ENCODE measurements around the gene PUS3. TPM values are rescaled to one million over a fixed set of nuclear protein-coding genes. Genes with fewer than 3 reads are reported as not detected.

Gene PUS3, protein sequence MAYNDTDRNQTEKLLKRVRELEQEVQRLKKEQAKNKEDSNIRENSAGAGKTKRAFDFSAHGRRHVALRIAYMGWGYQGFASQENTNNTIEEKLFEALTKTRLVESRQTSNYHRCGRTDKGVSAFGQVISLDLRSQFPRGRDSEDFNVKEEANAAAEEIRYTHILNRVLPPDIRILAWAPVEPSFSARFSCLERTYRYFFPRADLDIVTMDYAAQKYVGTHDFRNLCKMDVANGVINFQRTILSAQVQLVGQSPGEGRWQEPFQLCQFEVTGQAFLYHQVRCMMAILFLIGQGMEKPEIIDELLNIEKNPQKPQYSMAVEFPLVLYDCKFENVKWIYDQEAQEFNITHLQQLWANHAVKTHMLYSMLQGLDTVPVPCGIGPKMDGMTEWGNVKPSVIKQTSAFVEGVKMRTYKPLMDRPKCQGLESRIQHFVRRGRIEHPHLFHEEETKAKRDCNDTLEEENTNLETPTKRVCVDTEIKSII
- 7.6 and 9.6 TPM in 2 replicates for total RNA-seq (2014; rRNA removed; shearing (Covaris generic))

DNA sequence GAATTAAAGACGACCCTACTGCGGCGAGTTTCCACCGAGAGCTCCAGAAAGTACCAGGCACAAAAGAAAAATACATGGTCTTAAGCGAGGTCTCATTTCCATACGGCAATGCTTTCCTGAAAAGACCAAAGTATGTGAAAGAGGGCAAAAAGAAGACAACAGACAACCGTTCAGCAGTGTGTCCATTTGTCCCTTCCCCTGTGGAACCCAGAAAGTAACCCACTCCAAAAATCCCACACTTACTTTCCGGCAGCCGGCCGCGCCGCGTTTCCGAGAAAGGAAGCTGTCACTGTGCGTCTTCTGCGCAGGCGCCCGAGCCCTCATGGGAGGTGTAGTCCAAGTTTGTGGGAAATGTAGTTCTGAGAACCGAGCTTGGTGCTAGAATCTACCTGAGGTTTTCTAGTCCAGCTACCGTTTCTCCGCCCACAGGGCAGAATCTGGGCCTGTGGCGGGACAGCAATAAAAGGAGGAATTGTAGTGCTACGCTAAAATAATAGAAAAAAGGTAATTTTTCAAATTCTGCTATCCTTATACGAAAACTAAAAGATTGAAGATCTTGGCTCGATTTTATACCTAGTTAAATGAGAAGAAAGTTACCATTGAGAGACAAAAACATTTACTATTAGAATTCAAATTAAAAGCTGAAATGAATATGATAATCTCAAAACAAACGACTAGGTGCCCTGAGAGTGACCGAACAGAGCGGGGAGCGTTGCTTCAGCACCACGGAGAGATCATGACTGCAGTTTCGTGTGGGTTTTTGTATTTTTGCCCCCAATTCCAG is at the start of gene PUS3:
Gene PUS3, minus strand, starts transcription at position 280 of the 784 bp plus-strand sequence. CDS start 6,922 bp downstream, outside the sequence.
- peak; percentile 91 for DNase-seq (ENCODE audit: low spot score)

DNA sequence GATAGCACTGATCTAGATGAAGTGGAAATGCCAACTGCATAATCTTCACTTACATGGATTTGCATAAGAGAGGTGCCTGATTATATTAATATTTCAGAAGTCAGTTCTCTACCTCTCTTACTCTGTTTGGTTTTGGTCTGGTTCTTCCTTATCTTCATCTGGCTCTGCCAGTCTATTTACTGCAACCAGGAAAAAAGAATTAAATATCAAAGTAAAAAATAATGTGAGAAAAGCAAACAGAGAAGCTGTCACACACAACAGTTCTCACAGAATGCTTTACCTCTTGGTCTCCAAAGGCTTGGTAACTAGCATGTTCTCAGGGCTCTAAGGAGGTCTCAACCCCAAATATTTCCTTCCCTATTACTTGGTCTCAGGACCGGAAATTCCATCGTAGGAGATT is 49.6 kb upstream of the PUS3 start:
- DNase-seq (ENCODE audit: low spot score) = peak; percentile 24

DNA sequence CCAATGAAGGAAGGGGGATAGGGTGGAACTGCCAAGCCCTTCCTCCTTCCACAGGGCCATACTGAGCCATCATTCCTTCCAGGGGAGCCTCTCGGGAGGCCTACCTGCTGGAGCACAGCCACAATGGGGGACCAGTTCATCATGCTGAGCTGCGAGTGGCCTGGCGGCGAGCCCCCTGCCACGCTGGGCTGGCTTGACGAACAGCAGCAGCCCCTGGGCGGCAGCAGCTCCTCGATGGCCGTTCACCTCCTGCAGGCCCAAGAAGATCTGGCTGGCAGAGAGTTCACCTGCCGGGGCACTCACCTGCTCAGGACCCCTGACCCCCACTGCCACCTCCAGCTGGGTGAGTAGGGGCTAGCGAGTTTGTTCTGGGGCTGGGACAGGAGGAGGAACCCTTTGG is 48.7 kb upstream of the PUS3 start:
- DNase-seq (ENCODE audit: low spot score) = no peak

DNA sequence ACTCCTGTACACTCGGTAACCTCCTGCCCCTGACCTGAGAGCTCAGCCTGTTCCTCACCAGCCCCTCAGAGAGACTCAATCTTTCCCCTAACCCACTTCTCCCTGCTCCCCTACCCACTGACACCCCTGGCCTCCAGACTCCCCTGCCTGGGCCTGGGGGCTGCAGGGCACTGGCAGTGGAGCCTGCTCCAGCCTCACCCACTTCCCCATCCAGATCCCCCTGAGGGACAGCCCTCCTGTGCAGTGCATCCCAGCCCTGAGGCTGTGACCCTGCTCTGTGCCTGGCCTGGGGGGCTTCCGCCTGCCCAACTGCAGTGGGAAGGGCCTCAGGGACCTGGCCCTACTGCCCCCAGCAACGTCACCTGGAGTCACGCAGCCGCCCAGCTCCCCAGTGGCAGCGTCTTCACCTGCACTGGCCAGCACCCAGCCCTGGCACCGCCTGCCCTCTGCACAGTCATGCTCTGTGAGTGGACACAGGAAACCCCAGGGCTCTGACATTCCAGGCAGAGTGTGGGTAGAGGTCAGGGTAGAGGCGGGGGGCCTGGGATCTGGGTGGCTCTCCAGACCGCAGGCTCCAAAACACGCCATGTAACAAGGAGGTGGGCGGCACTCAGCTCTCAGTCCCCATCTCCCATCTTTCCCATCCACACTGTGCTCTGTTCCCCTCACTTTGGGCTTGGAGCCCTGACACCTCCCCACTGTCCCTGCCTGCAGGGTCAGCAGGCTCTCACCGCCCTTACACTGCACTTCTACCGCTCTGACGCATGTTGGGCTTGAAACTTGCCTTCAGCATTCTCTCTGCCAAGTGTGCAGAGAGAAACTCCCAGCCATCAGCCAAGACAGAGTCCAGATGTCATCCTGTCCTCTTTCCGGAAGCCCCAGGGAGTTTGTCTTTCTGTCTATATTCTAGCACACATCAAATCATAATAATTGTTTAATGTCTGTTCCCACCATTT is 48.0 kb upstream of the PUS3 start:
- DNase-seq (ENCODE audit: low spot score) = no peak

DNA sequence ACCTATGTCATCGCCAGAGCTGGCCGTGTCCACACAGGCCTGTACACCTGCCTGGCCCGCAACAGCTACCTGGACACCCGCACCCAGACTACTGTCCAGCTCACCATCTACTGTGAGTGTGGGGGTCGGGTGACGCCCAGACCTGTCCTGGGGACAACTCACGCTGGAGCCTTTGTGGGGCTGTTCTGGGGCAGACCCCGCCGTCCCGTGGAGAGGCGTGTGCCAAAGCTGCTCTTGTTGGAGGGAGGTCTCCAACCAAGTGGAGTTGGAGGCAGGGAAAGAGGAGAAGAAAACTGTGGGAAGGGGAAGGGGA is 47.1 kb upstream of the PUS3 start:
- DNase-seq (ENCODE audit: low spot score) = no peak

DNA sequence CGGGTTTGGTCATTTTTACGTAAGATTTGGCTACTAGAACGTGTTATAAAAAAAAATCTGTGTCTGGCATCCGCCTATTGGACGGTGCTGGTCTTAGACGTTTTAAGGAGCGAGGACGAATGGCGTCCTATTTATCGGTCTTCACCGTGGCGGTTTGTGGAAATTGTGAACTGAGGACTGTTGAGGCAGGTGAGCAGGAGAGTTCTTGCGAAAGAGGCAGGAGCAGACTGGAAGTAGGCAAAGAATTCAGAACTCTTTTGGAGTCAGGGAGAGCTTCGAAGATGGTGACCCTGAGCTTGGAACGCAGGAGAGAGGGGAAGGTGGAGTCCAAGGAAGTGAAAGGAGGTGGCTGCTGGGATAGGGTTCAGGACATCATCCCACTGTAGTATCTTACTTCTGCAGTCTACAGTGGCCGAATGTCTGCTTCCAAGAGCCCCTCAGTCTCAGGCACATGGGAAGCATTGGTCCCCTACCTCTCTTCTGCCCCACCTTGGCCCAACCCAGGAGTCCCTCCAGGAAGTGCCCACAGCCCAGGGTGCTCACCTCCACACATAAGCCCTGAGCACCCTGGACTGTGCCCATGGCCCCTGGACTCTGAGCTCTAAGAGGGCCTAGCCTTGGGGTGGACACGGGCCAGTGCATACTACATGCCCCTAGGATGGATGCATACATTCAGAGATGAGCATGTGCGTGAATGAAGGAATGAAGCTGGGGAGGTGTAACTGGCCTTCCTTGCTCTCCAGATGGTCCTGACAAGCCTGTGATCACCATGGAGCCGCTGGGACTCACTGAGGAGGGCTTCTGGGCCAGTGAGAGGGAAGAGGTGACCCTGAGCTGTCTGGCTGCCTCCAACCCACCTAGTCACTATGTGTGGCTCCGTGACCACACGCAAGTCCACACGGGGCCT is 46.5 kb upstream of the PUS3 start:
- no peak for DNase-seq (ENCODE audit: low spot score)

DNA sequence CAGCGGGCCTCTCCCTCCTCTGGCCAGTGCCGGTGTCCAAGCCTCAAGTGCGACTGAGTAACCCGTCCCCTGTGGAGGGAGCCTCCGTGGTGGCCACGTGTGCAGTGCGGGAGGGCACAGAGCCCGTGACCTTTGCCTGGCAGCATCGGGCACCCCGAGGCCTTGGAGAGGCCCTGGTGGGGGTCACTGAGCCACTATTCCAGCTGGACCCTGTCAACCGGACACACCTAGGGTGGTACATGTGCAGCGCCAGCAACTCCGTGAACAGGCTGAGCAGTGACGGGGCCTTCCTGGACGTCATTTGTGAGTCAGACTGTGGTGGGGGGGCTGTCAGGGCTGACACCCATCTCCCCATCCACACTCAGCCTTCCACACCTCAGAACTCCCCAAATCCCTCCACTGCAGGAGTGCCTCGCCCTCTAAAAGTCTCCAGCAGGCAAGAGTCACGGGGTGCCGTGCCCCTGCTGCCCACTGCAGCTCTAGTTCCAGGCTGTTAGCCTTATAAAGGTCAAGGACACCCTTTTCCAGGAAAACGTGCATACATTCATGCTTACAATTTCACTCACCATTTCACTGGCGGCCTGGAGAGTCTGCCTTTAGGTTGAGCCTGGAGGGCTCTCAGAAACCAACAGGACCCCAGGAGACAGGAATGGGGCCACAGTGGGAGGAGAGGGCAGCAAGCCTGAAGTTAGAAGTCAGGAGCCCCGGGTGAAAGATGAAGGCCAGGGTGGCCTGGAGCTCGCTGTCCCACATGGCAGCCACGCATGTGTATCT is 45.5 kb upstream of the PUS3 start:
- no peak for DNase-seq (ENCODE audit: low spot score)

DNA sequence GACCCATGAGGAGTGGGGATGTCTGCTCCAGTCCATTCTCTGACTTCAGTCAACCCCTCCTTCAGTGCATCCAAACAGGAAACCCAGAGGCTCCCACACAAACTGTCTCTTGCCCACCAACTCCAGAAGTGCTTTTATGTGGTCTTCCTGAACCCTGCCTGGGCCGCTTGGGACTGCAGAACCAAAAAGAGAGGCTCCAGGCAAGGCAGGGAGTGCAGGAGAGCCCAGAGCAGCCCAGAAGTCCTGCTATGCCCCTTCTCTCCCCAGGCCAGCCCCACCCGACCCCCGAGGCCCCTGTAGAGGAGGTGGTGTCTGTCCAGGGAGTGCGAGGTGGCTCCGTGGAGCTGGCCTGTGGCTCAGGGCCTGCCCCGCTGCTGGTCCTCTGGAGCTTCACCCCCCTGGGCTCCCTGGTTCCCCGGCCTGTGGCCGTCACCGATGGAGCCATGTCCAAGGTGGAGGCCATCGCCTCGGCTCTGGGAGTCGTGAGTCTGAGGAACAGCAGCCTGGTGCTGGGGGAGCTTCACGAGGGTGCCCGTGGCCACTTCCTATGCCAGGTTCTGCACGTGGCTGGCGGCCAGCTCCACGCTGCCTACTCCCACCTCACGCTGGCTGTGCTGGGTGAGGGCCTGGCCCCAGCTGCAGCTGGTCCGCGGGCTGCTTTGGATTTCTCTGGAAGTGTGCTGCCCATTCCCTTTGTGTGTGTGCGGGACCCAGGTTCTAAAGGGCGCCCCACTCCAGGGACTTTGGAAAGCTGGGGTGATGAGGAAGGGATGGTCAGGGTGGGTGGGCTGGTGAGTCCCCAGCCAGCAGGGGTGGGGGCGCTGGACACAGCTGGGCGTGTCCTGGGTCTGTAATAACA is 44.6 kb upstream of the PUS3 start:
- no peak for DNase-seq (ENCODE audit: low spot score)

DNA sequence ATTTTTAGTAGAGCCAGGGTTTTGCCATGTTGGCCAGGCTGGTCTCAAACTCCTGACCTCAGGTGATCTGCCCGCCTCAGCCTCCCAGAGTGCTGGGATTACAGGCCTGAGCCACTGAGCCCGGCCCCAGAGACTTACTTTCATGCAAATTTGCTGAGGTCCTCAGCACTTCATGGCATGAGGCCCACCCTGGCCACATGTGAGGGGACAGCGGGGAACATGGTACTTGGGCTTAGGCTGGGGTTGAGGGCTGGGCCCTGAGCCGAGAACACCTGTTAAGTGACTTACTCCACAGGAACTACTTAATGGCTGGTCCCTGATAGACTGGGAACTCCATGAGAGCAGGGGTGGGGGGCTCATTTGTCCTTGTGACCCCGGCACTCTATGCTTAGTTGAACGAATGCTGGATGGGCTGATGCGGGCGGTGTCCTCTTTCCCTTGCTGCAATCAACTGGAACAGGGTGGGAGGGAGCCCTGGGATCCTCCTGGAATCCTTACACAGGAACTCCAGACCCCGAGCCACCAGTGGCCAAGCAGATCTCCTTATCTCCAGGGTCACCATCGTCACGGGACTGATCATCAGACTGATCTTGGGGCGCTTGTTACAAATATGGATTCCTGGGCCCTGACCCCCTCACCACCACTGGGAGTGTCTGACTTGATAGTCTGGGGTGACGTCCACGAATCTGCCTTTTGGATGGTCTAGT is 43.9 kb upstream of the PUS3 start:
- no peak for DNase-seq (ENCODE audit: low spot score)

DNA sequence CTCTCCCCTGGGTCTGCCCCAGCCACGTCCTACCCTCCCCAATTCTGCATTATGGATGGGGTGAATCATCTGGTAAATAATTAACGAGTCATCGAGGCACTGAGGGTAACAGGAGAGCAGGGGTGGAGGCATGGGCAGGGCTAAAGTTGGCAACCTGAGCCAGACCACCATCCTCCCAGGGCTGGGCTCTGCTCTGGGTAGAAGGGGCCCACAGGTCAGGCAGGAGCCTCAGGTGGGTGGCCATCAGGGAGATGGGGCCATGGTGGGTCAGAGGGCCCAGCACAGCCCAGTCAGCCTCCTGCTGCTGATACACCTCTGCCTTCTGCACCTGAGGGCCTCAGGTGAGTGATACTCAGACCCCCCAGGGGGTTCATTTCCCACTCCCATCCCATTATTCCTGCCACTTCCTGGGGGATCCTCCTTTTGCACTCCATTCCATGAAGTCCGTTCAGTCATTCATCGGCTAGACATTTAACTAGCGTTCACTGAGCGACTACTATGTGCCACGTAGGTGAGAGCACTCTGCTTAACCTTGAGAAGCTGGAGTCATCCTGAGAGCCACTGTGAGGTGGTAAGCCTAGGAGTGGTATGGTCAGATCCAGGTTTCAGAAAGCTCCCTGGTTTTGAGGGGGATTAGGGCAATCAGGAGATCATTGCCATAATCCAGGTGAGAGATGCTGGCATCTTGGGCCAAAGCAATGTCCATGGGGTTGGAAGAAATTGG is 43.0 kb upstream of the PUS3 start, which contains the start of gene VSIG10L2:
Gene VSIG10L2, plus strand, starts transcription at position 248 of the 724 bp plus-strand sequence. Its CDS starts 12 bp downstream, at position 260.
- DNase-seq (ENCODE audit: low spot score) = no peak

DNA sequence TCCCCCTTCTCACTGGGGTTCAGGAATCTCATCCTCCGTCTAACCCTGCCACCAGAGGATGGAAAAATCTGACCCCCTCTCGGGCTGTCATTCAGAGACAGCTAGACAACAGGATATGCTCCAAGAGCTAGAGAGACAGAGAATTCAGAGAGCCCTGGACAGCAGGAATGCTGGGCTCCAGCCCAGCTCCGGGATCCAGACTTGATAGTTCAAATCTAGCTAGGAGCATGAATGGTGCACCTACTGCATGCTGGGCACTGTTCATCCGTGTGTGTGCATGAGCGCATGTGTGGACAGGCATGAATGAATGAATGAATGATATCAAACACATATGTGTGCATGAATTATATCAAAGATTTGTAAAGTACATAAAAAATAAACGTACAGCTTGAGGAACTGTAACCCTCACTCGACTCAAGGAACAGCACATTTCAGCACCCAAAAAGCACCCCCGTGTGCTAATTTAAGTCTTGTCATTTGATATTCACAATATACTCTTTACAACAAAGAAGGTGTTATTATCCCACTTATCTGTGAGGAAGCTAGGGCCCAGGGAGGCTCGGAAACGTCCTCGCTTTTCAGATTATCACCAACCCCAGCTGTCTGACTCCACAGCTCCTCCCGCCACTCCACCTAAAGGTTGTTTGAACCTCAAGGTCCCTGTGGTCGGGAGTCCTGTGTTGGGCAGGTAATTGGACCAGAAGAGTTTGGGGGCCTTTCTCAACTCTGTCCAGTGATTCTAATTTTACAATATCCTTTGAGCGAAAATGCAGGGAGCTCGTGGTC is 42.2 kb upstream of the PUS3 start:
- no peak for DNase-seq (ENCODE audit: low spot score)

DNA sequence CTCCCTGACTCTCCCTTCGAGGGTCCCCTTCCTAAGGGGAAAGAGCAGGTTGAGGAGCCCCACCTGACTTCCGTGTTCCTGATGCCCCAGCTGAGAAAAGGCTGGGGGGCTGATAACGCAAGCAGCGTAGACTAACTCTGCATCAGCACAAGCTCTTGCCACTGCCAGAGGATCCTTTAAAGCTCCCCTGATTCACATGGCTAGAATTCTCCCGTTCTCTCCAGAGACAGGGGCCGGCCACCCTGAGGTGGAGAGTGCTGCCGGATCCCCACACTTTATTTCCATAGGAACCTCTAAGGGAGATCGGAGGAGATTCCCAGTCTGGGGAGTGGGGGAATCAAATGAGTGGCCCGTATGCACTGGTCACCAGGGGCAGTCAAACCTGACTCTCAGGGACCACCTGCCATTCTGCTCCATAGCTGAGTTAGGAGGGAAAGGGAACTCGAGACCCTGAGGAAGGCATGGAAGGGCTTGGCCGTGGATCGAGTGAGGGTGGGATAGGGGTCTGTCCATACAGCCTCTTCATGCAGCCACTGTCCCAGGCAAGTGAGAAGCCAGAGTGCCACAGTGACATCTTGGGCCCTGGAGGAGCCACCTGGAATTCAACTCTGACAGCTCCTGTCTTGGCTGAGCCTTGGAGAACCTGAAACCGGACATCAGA is 41.5 kb upstream of the PUS3 start:
- no peak for DNase-seq (ENCODE audit: low spot score)

DNA sequence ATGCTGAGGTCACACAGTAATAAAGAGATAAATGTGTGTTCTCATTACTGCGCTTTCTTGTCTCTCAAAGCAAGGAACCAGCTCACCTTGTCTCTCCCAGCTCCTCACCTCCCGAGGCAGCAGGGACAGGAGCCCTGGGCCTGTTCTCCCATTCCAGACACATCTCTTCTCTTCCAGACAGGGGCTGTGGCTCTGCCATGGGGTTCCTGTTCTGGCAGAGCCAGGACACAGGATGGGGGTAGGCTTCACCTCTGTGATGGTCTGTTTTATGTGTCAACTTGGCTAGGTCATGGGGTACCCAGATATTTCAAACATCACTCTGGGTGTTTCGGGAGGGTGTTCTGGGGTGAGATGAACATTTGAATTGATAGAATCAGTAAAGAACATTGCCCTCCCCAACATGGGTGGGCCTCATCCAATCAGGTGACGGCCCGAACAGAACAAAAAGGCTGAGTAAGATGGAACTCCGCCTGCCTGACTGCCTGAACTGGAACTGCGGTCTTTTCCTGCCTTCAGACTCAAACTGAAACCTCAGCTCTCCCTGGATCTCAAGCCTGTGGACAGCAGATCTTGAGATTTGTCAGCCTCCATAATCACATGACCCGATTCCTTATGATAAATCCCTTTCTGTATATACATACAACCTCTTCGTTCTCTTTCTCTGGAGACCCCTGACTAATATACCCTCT is 40.8 kb upstream of the PUS3 start:
- no peak for DNase-seq (ENCODE audit: low spot score)

DNA sequence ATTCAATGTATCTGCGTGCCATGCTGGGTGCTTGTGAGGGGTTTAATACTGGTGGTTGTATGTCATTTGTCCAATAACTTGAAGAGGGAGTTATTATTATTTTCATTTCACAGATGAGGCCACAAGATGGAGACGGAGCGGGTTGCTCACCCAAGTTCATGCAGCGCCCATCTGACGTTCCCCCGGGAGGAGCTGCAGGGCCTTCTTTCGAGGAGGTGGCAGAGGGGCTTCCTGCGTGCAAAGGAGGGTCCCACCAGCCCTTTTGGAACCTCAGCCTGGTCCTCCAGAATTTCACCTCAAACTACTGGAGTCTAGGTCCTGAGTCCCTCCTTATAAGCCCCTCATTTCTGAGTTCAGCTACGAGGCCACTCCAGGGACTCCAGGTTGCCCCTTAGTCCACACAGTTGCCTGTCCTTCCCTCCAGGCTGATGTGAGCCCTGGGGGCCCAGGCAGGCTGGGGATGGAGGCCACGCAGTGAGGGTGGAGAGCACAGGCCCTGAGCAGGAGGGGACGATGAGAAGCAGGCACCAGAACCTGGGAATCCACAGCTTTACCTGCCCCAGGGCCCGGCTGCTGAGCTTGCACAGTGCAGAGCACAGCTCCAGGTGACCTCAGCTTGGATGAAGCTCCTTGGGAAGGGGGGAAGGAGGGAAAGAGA is 39.9 kb upstream of the PUS3 start:
- DNase-seq (ENCODE audit: low spot score) = no peak
